ENCODE data around the gene PLEKHG5.

The PLEKHG5 gene

DNA sequence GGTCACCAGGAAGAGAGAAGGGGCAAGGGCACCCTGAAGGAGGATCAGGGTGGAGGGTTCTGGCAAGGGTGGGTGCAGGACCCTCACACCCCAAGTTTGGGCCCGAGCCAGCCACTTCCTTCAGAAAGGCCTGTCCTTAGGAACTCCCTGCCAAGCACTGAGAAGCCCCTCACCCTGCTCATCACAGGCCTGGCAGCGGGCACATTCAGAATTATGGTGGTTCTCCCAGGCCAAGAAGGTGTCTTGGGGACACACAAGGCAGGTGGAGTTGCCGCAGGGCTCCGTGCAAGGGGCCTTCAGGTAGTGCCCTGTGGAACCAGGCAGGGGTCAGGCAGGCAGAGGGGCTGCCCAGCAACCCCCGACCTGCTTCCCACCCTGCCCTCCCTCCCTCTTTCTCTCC lies 26.6 kb downstream of the PLEKHG5 start:
- 0 out of 2 replicates have a peak, but pooled peaks cover 6% of the 10 kb centered on the region for H3K4me1 ChIP-seq (ENCODE audit: low read length)
- no peak overlapping the region for H2AFZ ChIP-seq (ENCODE audit: low read depth, low read length)
- TF ChIP-seq, protein P1, sequence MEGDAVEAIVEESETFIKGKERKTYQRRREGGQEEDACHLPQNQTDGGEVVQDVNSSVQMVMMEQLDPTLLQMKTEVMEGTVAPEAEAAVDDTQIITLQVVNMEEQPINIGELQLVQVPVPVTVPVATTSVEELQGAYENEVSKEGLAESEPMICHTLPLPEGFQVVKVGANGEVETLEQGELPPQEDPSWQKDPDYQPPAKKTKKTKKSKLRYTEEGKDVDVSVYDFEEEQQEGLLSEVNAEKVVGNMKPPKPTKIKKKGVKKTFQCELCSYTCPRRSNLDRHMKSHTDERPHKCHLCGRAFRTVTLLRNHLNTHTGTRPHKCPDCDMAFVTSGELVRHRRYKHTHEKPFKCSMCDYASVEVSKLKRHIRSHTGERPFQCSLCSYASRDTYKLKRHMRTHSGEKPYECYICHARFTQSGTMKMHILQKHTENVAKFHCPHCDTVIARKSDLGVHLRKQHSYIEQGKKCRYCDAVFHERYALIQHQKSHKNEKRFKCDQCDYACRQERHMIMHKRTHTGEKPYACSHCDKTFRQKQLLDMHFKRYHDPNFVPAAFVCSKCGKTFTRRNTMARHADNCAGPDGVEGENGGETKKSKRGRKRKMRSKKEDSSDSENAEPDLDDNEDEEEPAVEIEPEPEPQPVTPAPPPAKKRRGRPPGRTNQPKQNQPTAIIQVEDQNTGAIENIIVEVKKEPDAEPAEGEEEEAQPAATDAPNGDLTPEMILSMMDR (IDR thresholded peaks at IDR 0.05; ENCODE audit: low read depth, low read length) = no peak
- no peak for TF ChIP-seq EZH2phosphoT487 (IDR thresholded peaks at IDR 0.05; ENCODE audit: low read depth)
- H3K36me3 ChIP-seq (replicated peaks; ENCODE audit: low read depth, low read length) = no peaks in the 10 kb centered on the region
- no peak overlapping the region for H3K9ac ChIP-seq (ENCODE audit: low read length)
- no peaks in the 10 kb centered on the region for H3K79me2 ChIP-seq (ENCODE audit: low read length)
- H3K9me3 ChIP-seq (ENCODE audit: insufficient read depth, low read length) = no peaks in the 10 kb centered on the region
- no peak overlapping the region for H3K4me2 ChIP-seq (ENCODE audit: low read length)
- H4K20me1 ChIP-seq (ENCODE audit: insufficient read depth, low read length) = no peaks in the 10 kb centered on the region
- H3K4me3 ChIP-seq (ENCODE audit: low read length) = no peak overlapping the region
- no peaks in the 10 kb centered on the region for H3K27me3 ChIP-seq (ENCODE audit: low read depth, low read length)
- H3K27ac ChIP-seq (ENCODE audit: low read length) = no peak overlapping the region

DNA sequence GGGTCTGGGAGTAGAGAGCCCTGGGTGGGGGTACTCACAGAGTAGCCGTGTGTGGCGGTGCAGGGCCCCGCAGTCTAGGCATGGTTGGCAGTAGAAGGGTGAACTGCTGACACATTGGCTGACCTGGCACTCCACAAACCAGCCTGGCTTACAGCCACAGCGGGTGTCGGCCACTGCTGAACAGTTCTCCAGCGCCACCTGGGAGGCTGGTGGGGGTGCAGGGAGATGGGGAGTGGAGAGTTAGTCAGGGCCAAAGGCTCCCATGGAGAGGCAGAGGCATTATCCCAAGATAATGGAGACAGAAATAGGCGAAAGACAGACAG lies 27.0 kb downstream of the PLEKHG5 start:
- H3K4me3 ChIP-seq (ENCODE audit: low read length) = no peak overlapping the region

DNA sequence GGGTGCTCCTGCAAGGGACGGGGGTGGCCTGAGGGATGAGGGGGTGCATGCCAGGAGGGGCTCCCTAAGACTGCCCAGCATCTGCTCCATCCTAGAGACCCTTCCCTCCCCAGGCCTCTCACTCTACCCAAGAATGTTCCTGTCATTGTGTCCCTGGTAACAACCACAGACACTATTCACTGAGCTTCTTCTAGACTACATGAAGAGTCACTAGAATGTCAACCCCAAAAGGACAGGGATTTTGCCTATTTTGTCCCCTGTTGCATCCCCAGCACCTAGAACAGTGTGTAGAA lies 28.4 kb downstream of the PLEKHG5 start:
- H3K27me3 ChIP-seq (ENCODE audit: low read depth, low read length) = no peaks in the 10 kb centered on the region
- H3K27ac ChIP-seq (ENCODE audit: low read length) = no peak overlapping the region
- 0 out of 2 replicates have a peak, but pooled peaks cover 6% of the 10 kb centered on the region for H3K4me1 ChIP-seq (ENCODE audit: low read length)
- H2AFZ ChIP-seq (ENCODE audit: low read depth, low read length) = no peak overlapping the region
- no peaks in the 10 kb centered on the region for H3K9me3 ChIP-seq (ENCODE audit: insufficient read depth, low read length)
- H4K20me1 ChIP-seq (ENCODE audit: insufficient read depth, low read length) = no peaks in the 10 kb centered on the region
- H3K4me2 ChIP-seq (ENCODE audit: low read length) = no peak overlapping the region
- no peak for TF ChIP-seq EZH2phosphoT487 (IDR thresholded peaks at IDR 0.05; ENCODE audit: low read depth)
- TF ChIP-seq, protein P1 (IDR thresholded peaks at IDR 0.05; ENCODE audit: low read depth, low read length) = no peak
- no peak overlapping the region for H3K4me3 ChIP-seq (ENCODE audit: low read length)
- no peaks in the 10 kb centered on the region for H3K79me2 ChIP-seq (ENCODE audit: low read length)
- no peaks in the 10 kb centered on the region for H3K36me3 ChIP-seq (replicated peaks; ENCODE audit: low read depth, low read length)
- H3K9ac ChIP-seq (ENCODE audit: low read length) = no peak overlapping the region

More for the DNA sequence above, 27.0 kb downstream of the PLEKHG5 start:
- TF ChIP-seq, protein P1 (IDR thresholded peaks at IDR 0.05; ENCODE audit: low read depth, low read length) = 0 out of 2 replicates have a peak, but pooled peaks have one; percentile 3
- no peak for TF ChIP-seq EZH2phosphoT487 (IDR thresholded peaks at IDR 0.05; ENCODE audit: low read depth)
- Histone ChIP-seq H3K36me3 (replicated peaks; ENCODE audit: low read depth, low read length) (no peaks in the 10 kb centered on the region), H4K20me1 (ENCODE audit: insufficient read depth, low read length) (no peaks in the 10 kb centered on the region), H3K27me3 (ENCODE audit: low read depth, low read length) (no peaks in the 10 kb centered on the region), H3K9me3 (ENCODE audit: insufficient read depth, low read length) (no peaks in the 10 kb centered on the region), H3K79me2 (ENCODE audit: low read length) (no peaks in the 10 kb centered on the region), H3K27ac (ENCODE audit: low read length) (no peak overlapping the region), H3K4me2 (ENCODE audit: low read length) (no peak overlapping the region), H3K4me1 (ENCODE audit: low read length) (0 out of 2 replicates have a peak, but pooled peaks cover 6% of the 10 kb centered on the region), H3K9ac (ENCODE audit: low read length) (no peak overlapping the region), H2AFZ (ENCODE audit: low read depth, low read length) (no peak overlapping the region)

DNA sequence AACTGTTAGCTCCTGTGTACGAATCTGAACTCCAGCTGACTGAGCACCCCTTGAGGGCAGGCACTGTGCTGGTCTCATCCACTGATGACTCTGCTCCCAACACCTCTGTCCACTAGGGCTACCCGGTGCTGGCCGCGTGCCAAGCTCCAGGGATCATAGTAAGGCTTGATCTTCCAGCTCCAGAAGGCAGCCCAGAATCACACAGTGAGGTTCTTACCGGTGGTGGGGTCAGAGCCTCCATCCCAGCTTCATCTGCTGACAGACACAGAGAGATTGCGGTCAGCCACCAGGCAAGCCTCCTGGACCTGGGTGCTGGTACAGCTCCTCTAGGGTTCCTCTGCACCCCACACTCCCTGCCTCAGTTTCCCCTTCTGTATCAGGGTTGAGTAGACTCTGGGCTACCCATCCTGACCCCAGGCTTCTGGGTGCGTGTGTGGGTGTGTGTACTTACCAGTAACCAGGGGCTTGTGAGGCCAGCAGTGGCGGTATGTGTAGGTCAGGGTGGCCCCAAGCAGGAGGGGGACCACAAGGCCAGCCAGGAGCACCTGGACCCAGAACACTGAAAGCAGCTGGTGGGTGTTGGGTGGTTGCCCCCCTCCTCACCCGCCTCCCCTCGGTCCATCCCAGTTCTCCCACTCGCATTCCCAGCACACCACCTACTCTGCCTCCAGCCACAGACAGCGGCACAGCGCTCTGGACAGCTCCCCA lies 28.9 kb downstream of the PLEKHG5 start:
- H4K20me1 ChIP-seq (ENCODE audit: insufficient read depth, low read length) = no peaks in the 10 kb centered on the region
- 0 out of 2 replicates have a peak, but pooled peaks cover 6% of the 10 kb centered on the region for H3K4me1 ChIP-seq (ENCODE audit: low read length)
- H3K27ac ChIP-seq (ENCODE audit: low read length) = no peak overlapping the region
- H2AFZ ChIP-seq (ENCODE audit: low read depth, low read length) = no peak overlapping the region
- TF ChIP-seq, protein P1 (IDR thresholded peaks at IDR 0.05; ENCODE audit: low read depth, low read length) = no peak
- TF ChIP-seq EZH2phosphoT487 (IDR thresholded peaks at IDR 0.05; ENCODE audit: low read depth) = no peak
- H3K9ac ChIP-seq (ENCODE audit: low read length) = no peak overlapping the region
- no peaks in the 10 kb centered on the region for H3K27me3 ChIP-seq (ENCODE audit: low read depth, low read length)
- H3K4me2 ChIP-seq (ENCODE audit: low read length) = no peak overlapping the region
- no peaks in the 10 kb centered on the region for H3K36me3 ChIP-seq (replicated peaks; ENCODE audit: low read depth, low read length)
- no peak overlapping the region for H3K4me3 ChIP-seq (ENCODE audit: low read length)
- no peaks in the 10 kb centered on the region for H3K9me3 ChIP-seq (ENCODE audit: insufficient read depth, low read length)
- H3K79me2 ChIP-seq (ENCODE audit: low read length) = no peaks in the 10 kb centered on the region
